ENCODE results near the gene UNC119. TPM values are rescaled to one million over a fixed set of nuclear protein-coding genes. Genes with fewer than 3 reads are reported as not detected.
A peak's percentile ranks its signal among the peaks of the same experiment; 100 is the strongest.

UNC119 gene
- polyA plus RNA-seq, 2 donors: 15.3 to 20.1 TPM

DNA sequence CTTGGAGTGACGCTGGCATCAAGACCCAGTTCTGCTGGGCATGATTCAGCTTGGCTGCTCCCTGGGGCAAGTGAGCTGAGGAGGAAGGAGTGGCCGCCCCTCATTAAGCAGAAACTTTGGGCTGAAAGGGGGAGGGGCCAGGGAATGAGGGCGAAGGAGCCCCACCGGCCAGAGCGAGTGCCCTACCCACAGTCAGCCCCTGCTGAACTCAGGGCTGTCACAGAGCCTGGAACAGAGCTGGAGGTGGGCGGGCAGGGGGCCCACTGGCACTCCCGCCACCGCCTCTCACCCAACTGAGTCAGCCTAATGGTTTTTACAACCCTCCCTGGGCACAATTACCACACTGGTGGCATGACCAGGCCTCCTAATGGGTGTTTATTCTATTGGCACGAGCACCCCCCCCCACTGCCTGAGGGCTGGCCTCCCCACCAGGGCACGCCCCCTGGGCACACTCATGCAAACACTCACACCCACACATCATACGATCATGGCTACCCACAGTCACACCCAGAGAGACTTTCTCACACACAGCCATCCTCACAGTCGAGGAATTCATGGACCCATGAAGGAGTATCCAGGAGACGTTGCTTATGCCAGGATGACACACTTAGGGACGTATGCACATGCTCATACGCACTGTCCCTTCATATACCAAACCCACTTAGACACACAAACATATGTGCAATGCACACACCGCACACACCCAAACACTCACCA is 19.2 kb downstream of the UNC119 start:
- peak overlapping the region in 1 of 2 donors; percentile 5 for H3K4me3 ChIP-seq (ENCODE audit: low read depth in 1 of 2, low read length in 2 of 2)
- WGBS, 2 donors: 49 to 59% methylated on average over 16 of the region's 16 CpGs
- no peaks in the 10 kb centered on the region for H3K9me3 ChIP-seq (ENCODE audit: control insufficient read depth in 2 of 2, insufficient read depth in 1 of 2, low read depth in 1 of 2, low read length in 1 of 2)
- H3K36me3 ChIP-seq (ENCODE audit: control insufficient read depth in 2 of 2, insufficient read depth in 2 of 2, low read length in 1 of 2): peaks cover 0 to 4% of the 10 kb centered on the region in 2 donors
- H3K27me3 ChIP-seq (ENCODE audit: control insufficient read depth in 1 of 2, insufficient read depth in 2 of 2, low read length in 2 of 2): no peaks in the 10 kb centered on the region
- peaks cover 0 to 34% of the 10 kb centered on the region in 2 donors for H3K4me1 ChIP-seq (ENCODE audit: control insufficient read depth in 2 of 2, insufficient read depth in 2 of 2, low read length in 1 of 2)
- H3K27ac ChIP-seq (ENCODE audit: low read depth in 2 of 2, low read length in 1 of 2): peak overlapping the region; percentile 67 to 85

- peaks cover 0 to 40% of the 10 kb centered on the region in 2 donors for H3K4me1 ChIP-seq (ENCODE audit: control insufficient read depth in 2 of 2, insufficient read depth in 2 of 2, low read length in 1 of 2)
- no peak overlapping the region for H3K4me3 ChIP-seq (ENCODE audit: low read depth in 1 of 2, low read length in 2 of 2)
- peaks cover 0 to 4% of the 10 kb centered on the region in 2 donors for H3K36me3 ChIP-seq (ENCODE audit: control insufficient read depth in 2 of 2, insufficient read depth in 2 of 2, low read length in 1 of 2)
- H3K27me3 ChIP-seq (ENCODE audit: control insufficient read depth in 1 of 2, insufficient read depth in 2 of 2, low read length in 2 of 2): no peaks in the 10 kb centered on the region
- whole genome bisulfite sequencing, 2 donors: 65% methylated on average over 7 of the region's 7 CpGs
- H3K27ac ChIP-seq (ENCODE audit: low read depth in 2 of 2, low read length in 1 of 2): peak overlapping the region; percentile 67 to 85
- H3K9me3 ChIP-seq (ENCODE audit: control insufficient read depth in 2 of 2, insufficient read depth in 1 of 2, low read depth in 1 of 2, low read length in 1 of 2): no peaks in the 10 kb centered on the region
Observed at GRCh38 chr17:28532050-28532960, 20.1 kb downstream of the UNC119 start.

GRCh38 chr17:28530926-28531325 is 21.5 kb downstream of the UNC119 start:
- Histone ChIP-seq H3K27me3 (ENCODE audit: control insufficient read depth in 1 of 2, insufficient read depth in 2 of 2, low read length in 2 of 2) (no peaks in the 10 kb centered on the region), H3K27ac (ENCODE audit: low read depth in 2 of 2, low read length in 1 of 2) (no peak overlapping the region), H3K9me3 (ENCODE audit: control insufficient read depth in 2 of 2, insufficient read depth in 1 of 2, low read depth in 1 of 2, low read length in 1 of 2) (no peaks in the 10 kb centered on the region), H3K4me1 (ENCODE audit: control insufficient read depth in 2 of 2, insufficient read depth in 2 of 2, low read length in 1 of 2) (peaks cover 5 to 52% of the 10 kb centered on the region in 2 donors), H3K36me3 (ENCODE audit: control insufficient read depth in 2 of 2, insufficient read depth in 2 of 2, low read length in 1 of 2) (peaks cover 0 to 4% of the 10 kb centered on the region in 2 donors), H3K4me3 (ENCODE audit: low read depth in 1 of 2, low read length in 2 of 2) (no peak overlapping the region)
- WGBS, 2 donors: 69 to 72% methylated on average over 7 of the region's 7 CpGs

DNA sequence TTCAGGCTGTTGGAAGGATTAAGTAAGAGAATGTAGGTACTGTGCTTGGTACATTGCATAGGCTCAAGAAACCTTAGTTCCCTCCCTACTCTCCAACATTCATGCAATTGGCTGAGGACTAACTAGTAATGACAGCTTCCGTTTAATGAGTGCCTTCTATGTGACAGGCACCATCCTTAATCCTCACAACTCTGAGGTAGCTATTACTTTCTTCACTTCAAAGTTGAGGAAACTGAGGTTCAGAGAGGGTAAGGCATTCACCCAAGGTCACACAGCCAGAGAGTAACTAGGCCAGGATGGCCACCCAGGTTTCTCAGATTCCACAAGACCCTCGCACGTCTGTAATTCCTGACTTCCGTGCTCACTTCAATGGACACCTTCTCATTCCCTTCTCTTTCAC is 22.2 kb downstream of the UNC119 start:
- 86 to 90% methylated on average over 4 of the region's 4 CpGs for WGBS, 2 donors
- Histone ChIP-seq H3K4me1 (ENCODE audit: control insufficient read depth in 2 of 2, insufficient read depth in 2 of 2, low read length in 1 of 2) (peaks cover 5 to 58% of the 10 kb centered on the region in 2 donors), H3K27me3 (ENCODE audit: control insufficient read depth in 1 of 2, insufficient read depth in 2 of 2, low read length in 2 of 2) (no peaks in the 10 kb centered on the region), H3K9me3 (ENCODE audit: control insufficient read depth in 2 of 2, insufficient read depth in 1 of 2, low read depth in 1 of 2, low read length in 1 of 2) (no peaks in the 10 kb centered on the region), H3K36me3 (ENCODE audit: control insufficient read depth in 2 of 2, insufficient read depth in 2 of 2, low read length in 1 of 2) (peaks cover 0 to 4% of the 10 kb centered on the region in 2 donors), H3K4me3 (ENCODE audit: low read depth in 1 of 2, low read length in 2 of 2) (no peak overlapping the region), H3K27ac (ENCODE audit: low read depth in 2 of 2, low read length in 1 of 2) (no peak overlapping the region)

DNA sequence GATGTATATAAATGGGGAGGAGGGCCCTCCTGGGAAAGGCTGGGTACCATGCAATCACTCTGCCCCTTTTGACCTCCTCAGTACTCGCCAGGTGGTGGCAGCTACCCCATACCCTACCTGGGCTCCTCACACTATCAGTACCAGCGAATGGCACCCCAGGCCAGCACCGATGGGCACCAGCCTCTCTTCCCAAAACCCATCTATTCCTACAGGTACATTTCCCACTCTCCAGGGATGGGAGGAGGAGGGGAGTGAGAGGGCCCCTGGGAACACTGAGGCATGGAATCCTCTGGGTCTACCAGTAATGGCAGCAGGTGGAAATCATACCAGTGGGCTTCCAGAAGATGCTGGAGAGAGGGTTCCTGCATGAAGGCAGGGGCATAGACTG is 23.4 kb downstream of the UNC119 start:
- no peaks in the 10 kb centered on the region for H3K9me3 ChIP-seq (ENCODE audit: control insufficient read depth in 2 of 2, insufficient read depth in 1 of 2, low read depth in 1 of 2, low read length in 1 of 2)
- no peak overlapping the region for H3K4me3 ChIP-seq (ENCODE audit: low read depth in 1 of 2, low read length in 2 of 2)
- no peaks in the 10 kb centered on the region for H3K27me3 ChIP-seq (ENCODE audit: control insufficient read depth in 1 of 2, insufficient read depth in 2 of 2, low read length in 2 of 2)
- WGBS, 2 donors: 86 to 89% methylated on average over 3 of the region's 3 CpGs
- peak overlapping the region; percentile 76 to 95 for H3K27ac ChIP-seq (ENCODE audit: low read depth in 2 of 2, low read length in 1 of 2)
- peaks cover 8 to 58% of the 10 kb centered on the region in 2 donors for H3K4me1 ChIP-seq (ENCODE audit: control insufficient read depth in 2 of 2, insufficient read depth in 2 of 2, low read length in 1 of 2)
- peaks cover 0 to 2% of the 10 kb centered on the region in 2 donors for H3K36me3 ChIP-seq (ENCODE audit: control insufficient read depth in 2 of 2, insufficient read depth in 2 of 2, low read length in 1 of 2)

DNA sequence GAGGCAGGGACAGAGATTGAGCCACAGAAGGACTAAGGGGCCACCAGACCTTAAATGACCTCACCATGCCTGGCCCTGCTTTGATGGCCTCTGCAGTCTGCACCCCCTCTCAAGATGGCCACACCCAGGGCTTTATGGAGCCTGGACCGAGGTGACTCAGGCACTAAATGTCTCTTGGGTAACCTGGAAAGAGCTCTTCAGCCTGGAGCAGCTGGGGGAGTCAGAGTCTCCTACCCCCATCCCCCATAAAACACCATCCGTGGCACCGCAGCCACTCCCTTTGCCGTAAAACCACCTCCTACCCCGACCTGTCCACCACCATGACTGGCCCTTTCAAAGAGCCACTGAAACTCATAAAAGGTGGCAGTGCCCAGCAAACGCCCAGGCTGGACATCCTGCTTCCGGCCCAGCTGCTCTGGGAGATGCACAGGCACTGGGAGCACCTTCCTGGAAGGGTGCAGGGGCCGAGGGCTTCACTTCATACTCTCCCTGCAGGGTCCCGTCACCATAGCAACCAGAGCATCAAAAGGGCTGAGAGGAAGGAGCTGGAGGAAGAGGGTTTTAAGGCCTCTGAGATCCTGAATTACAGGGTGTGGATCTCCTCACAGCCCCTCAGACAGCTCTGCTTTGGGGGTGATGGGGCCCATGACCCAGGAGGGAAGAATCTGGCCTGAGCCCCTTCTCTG is 24.0 kb downstream of the UNC119 start:
- peaks cover 0 to 4% of the 10 kb centered on the region in 2 donors for H3K36me3 ChIP-seq (ENCODE audit: control insufficient read depth in 2 of 2, insufficient read depth in 2 of 2, low read length in 1 of 2)
- H3K27ac ChIP-seq (ENCODE audit: low read depth in 2 of 2, low read length in 1 of 2): peak overlapping the region; percentile 76 to 95
- peaks cover 8 to 54% of the 10 kb centered on the region in 2 donors for H3K4me1 ChIP-seq (ENCODE audit: control insufficient read depth in 2 of 2, insufficient read depth in 2 of 2, low read length in 1 of 2)
- H3K4me3 ChIP-seq (ENCODE audit: low read depth in 1 of 2, low read length in 2 of 2): no peak overlapping the region
- H3K9me3 ChIP-seq (ENCODE audit: control insufficient read depth in 2 of 2, insufficient read depth in 1 of 2, low read depth in 1 of 2, low read length in 1 of 2): no peaks in the 10 kb centered on the region
- no peaks in the 10 kb centered on the region for H3K27me3 ChIP-seq (ENCODE audit: control insufficient read depth in 1 of 2, insufficient read depth in 2 of 2, low read length in 2 of 2)
- WGBS, 2 donors: 62 to 63% methylated on average over 9 of the region's 9 CpGs

DNA sequence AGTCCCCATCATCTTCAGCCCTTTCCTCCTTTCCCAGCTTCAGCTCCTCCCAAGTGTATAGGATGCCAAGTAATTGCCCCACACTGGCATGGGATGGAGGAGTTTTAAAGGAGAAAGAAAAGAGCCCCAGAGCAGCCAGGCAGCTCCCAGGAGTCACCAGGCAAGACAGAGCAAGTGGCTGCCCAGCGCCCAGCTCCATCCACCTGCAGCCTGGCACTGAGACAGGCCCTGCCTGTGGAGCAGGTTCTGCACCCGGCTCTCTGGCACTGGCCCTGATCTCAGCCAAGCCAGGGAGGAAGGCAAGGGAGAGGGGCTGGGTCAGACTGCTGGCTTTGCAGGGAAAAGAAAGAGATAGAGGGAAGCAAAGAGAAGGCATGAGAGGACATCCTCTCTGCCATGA is 24.6 kb downstream of the UNC119 start:
- Histone ChIP-seq H3K27me3 (ENCODE audit: control insufficient read depth in 1 of 2, insufficient read depth in 2 of 2, low read length in 2 of 2) (no peaks in the 10 kb centered on the region), H3K36me3 (ENCODE audit: control insufficient read depth in 2 of 2, insufficient read depth in 2 of 2, low read length in 1 of 2) (peaks cover 0 to 4% of the 10 kb centered on the region in 2 donors), H3K27ac (ENCODE audit: low read depth in 2 of 2, low read length in 1 of 2) (peak overlapping the region; percentile 76 to 95), H3K4me1 (ENCODE audit: control insufficient read depth in 2 of 2, insufficient read depth in 2 of 2, low read length in 1 of 2) (peaks cover 8 to 48% of the 10 kb centered on the region in 2 donors), H3K9me3 (ENCODE audit: control insufficient read depth in 2 of 2, insufficient read depth in 1 of 2, low read depth in 1 of 2, low read length in 1 of 2) (no peaks in the 10 kb centered on the region), H3K4me3 (ENCODE audit: low read depth in 1 of 2, low read length in 2 of 2) (no peak overlapping the region)
- WGBS, 2 donors: 43 to 44% methylated on average over 2 of the region's 2 CpGs

GRCh38 chr17:28527181-28527681 is 25.2 kb downstream of the UNC119 start:
- Histone ChIP-seq H3K27ac (ENCODE audit: low read depth in 2 of 2, low read length in 1 of 2) (peak overlapping the region; percentile 76 to 95), H3K27me3 (ENCODE audit: control insufficient read depth in 1 of 2, insufficient read depth in 2 of 2, low read length in 2 of 2) (no peaks in the 10 kb centered on the region), H3K36me3 (ENCODE audit: control insufficient read depth in 2 of 2, insufficient read depth in 2 of 2, low read length in 1 of 2) (peaks cover 0 to 4% of the 10 kb centered on the region in 2 donors), H3K4me1 (ENCODE audit: control insufficient read depth in 2 of 2, insufficient read depth in 2 of 2, low read length in 1 of 2) (peaks cover 8 to 42% of the 10 kb centered on the region in 2 donors), H3K9me3 (ENCODE audit: control insufficient read depth in 2 of 2, insufficient read depth in 1 of 2, low read depth in 1 of 2, low read length in 1 of 2) (no peaks in the 10 kb centered on the region), H3K4me3 (ENCODE audit: low read depth in 1 of 2, low read length in 2 of 2) (no peak overlapping the region)
- 77 to 95% methylated on average over 2 of the region's 2 CpGs for WGBS, 2 donors

GRCh38 chr17:28526381-28526780 is 26.0 kb downstream of the UNC119 start:
- Histone ChIP-seq H3K27ac (ENCODE audit: low read depth in 2 of 2, low read length in 1 of 2) (peak overlapping the region; percentile 76 to 95), H3K4me3 (ENCODE audit: low read depth in 1 of 2, low read length in 2 of 2) (no peak overlapping the region), H3K36me3 (ENCODE audit: control insufficient read depth in 2 of 2, insufficient read depth in 2 of 2, low read length in 1 of 2) (peaks cover 0 to 4% of the 10 kb centered on the region in 2 donors), H3K4me1 (ENCODE audit: control insufficient read depth in 2 of 2, insufficient read depth in 2 of 2, low read length in 1 of 2) (peaks cover 8 to 40% of the 10 kb centered on the region in 2 donors), H3K9me3 (ENCODE audit: control insufficient read depth in 2 of 2, insufficient read depth in 1 of 2, low read depth in 1 of 2, low read length in 1 of 2) (no peaks in the 10 kb centered on the region), H3K27me3 (ENCODE audit: control insufficient read depth in 1 of 2, insufficient read depth in 2 of 2, low read length in 2 of 2) (no peaks in the 10 kb centered on the region)
- WGBS, 2 donors: 70 to 73% methylated on average over 8 of the region's 8 CpGs

Measured in esophagus (tissue), 2 donors.